ENCODE results near the gene ARFGEF2. TPM values are rescaled to one million over a fixed set of nuclear protein-coding genes. Genes with fewer than 3 reads are reported as not detected.

The ARFGEF2 gene
- total and polyA plus RNA-seq, 2 of the 4 experiments (the other 2 are of a cell fraction) = 10.3 to 39.1 TPM

- Histone ChIP-seq H3K4me2 (ENCODE audit: low read depth, low read length) (no peak overlapping the region), H3K23ac (ENCODE audit: low read depth, low read length) (no peak overlapping the region), H3K9me3 (ENCODE audit: control insufficient read depth, insufficient read depth, low read length) (no peaks in the 10 kb centered on the region; the same call in 1 of the 2 replicates), H3K14ac (replicated peaks; ENCODE audit: low read depth, low read length) (no peak overlapping the region), H3K27ac (ENCODE audit: insufficient read depth, low read length) (no peak overlapping the region), H3K4ac (ENCODE audit: low read depth, low read length) (no peak overlapping the region), H3K27me3 (ENCODE audit: control insufficient read depth, insufficient read depth, low read length) (no peaks in the 10 kb centered on the region), H2BK20ac (ENCODE audit: low read depth, low read length) (no peak overlapping the region), H4K8ac (ENCODE audit: low read depth in 2 of 2, low read length in 2 of 2) (no peak overlapping the region), H2BK120ac (ENCODE audit: low read depth, low read length) (no peak overlapping the region), H2BK15ac (ENCODE audit: low read depth, low read length) (no peak overlapping the region), H3K9ac (ENCODE audit: low read depth, low read length) (no peak overlapping the region), H4K91ac (ENCODE audit: insufficient read depth, low read depth, low read length) (no peak overlapping the region), H3K4me1 (ENCODE audit: control insufficient read depth, insufficient read depth, low read length) (peaks cover 6% of the 10 kb centered on the region), H4K20me1 (ENCODE audit: insufficient read depth, low read length) (peaks cover 10% of the 10 kb centered on the region; the same call in 1 of the 2 replicates), H3K4me3 (ENCODE audit: insufficient read depth, low read depth, low read length) (no peak overlapping the region), H2AK5ac (ENCODE audit: low read depth, low read length) (no peak overlapping the region), H2AK9ac (replicated peaks; ENCODE audit: low read depth, low read length, poor library complexity) (no peak overlapping the region), H3K79me1 (ENCODE audit: low read depth in 1 of 2, low read length in 2 of 2) (peaks cover 17% of the 10 kb centered on the region in 2 experiments), H3K18ac (ENCODE audit: low read depth, low read length) (no peak overlapping the region), H2BK5ac (ENCODE audit: low read depth, low read length, poor library complexity, severe bottlenecking) (no peak overlapping the region), H4K5ac (ENCODE audit: low read depth, low read length) (no peak overlapping the region), H3K56ac (ENCODE audit: extremely low read depth, insufficient read depth, low read length) (no peak overlapping the region), H2AFZ (replicated peaks; ENCODE audit: low read length, poor library complexity) (no peak overlapping the region), H3K36me3 (ENCODE audit: control insufficient read depth, insufficient read depth, low read length) (peaks cover 38% of the 10 kb centered on the region), H3K9me1 (ENCODE audit: insufficient read depth, low read length) (0 out of 2 replicates have a peak, but pooled peaks cover 3% of the 10 kb centered on the region)
- in situ Hi-C loops (cut with MboI; ENCODE audit: low sequenced_read_pairs) (no loop called here), dilution Hi-C loops (cut with HindIII; ENCODE audit: low sequenced_read_pairs, unreplicated experiment) (no loop called here), intact Hi-C loops (cut with micrococcal nuclease) (no loop called here)
- ChIA-PET POLR2A (ENCODE audit: unreplicated experiment) (no interaction called here), CTCF (no interaction called here)
- WGBS, 2 experiments (ENCODE audit: extremely low coverage in 2 of 2, insufficient read length in 1 of 2) = 87% methylated on average over 3 of the region's 10 CpGs; no CpG with 5 or more reads in 1 of the 2 experiments
- DNase-seq (no peak), ATAC-seq (ENCODE audit: low read depth) (no peak)
- no peak for TF ChIP-seq MAZ (IDR thresholded peaks at IDR 0.05; ENCODE audit: borderline replicate concordance, low read depth, low read length)
- no peak for TF ChIP-seq RFX5 (IDR thresholded peaks at IDR 0.05; ENCODE audit: low read depth, low read length)
- TF ChIP-seq RCOR1 (IDR thresholded peaks at IDR 0.05; ENCODE audit: insufficient replicate concordance, low read length) = no peak
- no peak for TF ChIP-seq FOS (IDR thresholded peaks at IDR 0.05; ENCODE audit: low read depth, low read length)
- no peak for TF ChIP-seq CTCF (conservative IDR thresholded peaks at IDR 0.05; ENCODE audit: low read depth, low read length)
- no peak for TF ChIP-seq CHD1 (IDR thresholded peaks at IDR 0.05; ENCODE audit: low read depth, low read length)
- no peak for TF ChIP-seq CEBPB (IDR thresholded peaks at IDR 0.05; ENCODE audit: low read depth, low read length)
- TF ChIP-seq MAFK (IDR thresholded peaks at IDR 0.05; ENCODE audit: low read depth, low read length) = no peak
- TF ChIP-seq POLR2A (IDR thresholded peaks at IDR 0.05; ENCODE audit: low read depth, low read length) = no peak
- TF ChIP-seq SMC3 (IDR thresholded peaks at IDR 0.05; ENCODE audit: low read depth, low read length) = no peak
- TF ChIP-seq, protein P1, sequence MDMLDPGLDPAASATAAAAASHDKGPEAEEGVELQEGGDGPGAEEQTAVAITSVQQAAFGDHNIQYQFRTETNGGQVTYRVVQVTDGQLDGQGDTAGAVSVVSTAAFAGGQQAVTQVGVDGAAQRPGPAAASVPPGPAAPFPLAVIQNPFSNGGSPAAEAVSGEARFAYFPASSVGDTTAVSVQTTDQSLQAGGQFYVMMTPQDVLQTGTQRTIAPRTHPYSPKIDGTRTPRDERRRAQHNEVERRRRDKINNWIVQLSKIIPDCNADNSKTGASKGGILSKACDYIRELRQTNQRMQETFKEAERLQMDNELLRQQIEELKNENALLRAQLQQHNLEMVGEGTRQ (IDR thresholded peaks at IDR 0.05; ENCODE audit: low read depth, low read length) = no peak
- TF ChIP-seq NFE2L2 (IDR thresholded peaks at IDR 0.05; ENCODE audit: low read depth, low read length) = no peak
- TF ChIP-seq RAD21 (IDR thresholded peaks at IDR 0.05; ENCODE audit: low read length) = no peak
- TF ChIP-seq BHLHE40 (IDR thresholded peaks at IDR 0.05; ENCODE audit: low read depth, low read length) = no peak
- no peak for TF ChIP-seq MXI1 (IDR thresholded peaks at IDR 0.05; ENCODE audit: borderline replicate concordance, low read depth, low read length)
- no peak for TF ChIP-seq ELK1 (IDR thresholded peaks at IDR 0.05; ENCODE audit: borderline replicate concordance, low read depth, low read length)
- BruUV-seq (replicated peaks) = no TSS peak
Measured at GRCh38 chr20:48984575-48985219, 63.2 kb downstream of the ARFGEF2 start.

All from IMR-90 (cell line).